MG63 (cell line): ENCODE data around the gene CNTNAP3. TPM values are rescaled to one million over a fixed set of nuclear protein-coding genes. Genes with fewer than 3 reads are reported as not detected.

ENCODE experiments used
- total RNA-seq: library from RNA; depleted of rRNA; stranded (reverse); fragments of >200 nt; shearing (Covaris generic); gene quantifications from 2 replicates; pipeline ENCODE4 v1.2.3, GENCODE V29; 2014; ENCODE audit warnings: low replicate concordance; rRNA removed

Gene CNTNAP3
- total RNA-seq, 1 experiment from 2014 or later = 2.7 TPM

Other genes with a start within 250 kb of the CNTNAP3 start
- not detected in 2 replicates for gene SPATA31A1, start 67.5 kb upstream of the CNTNAP3 start, total RNA-seq